HL-60 (cell line): ENCODE results near the gene CRY2.

ENCODE experiments used
- CTCF ChIP-seq: IDR thresholded peaks from one replicate; pipeline ENCODE4 v1.5.1; 2011; ENCODE audit warnings: low read length, control low read depth, inconsistent platforms; ENCODE audit not compliant: insufficient read depth
- REST ChIP-seq: IDR thresholded peaks from 2 replicates; pipeline ENCODE4 v1.6.1; 2012; ENCODE audit warnings: low read depth; ENCODE audit not compliant: insufficient replicate concordance

- no peak for TF ChIP-seq CTCF
- no peak for TF ChIP-seq REST
These were observed 20.2 kb upstream of the CRY2 start for GRCh38 chr11:45827123-45827522.
